ENCODE results near the gene SYK. TPM values are rescaled to one million over a fixed set of nuclear protein-coding genes. Genes with fewer than 3 reads are reported as not detected.
"Not testable (repeated sequence)": the region's sequence is repeated elsewhere in the genome, so short reads cannot be mapped to it uniquely, and the experiment has no call there.

The SYK gene
- 10 to 100 TPM in 1 of 6 experiments, 1 to 10 TPM in 5; 3.0 to 10.9 (median 3.7) TPM for total RNA-seq
- long read RNA-seq, partial matches to known transcripts, result 1 of 1 reads
- long read RNA-seq, other reads (novel, unspliced or antisense), result 0 of 1 reads

GRCh38 chr9:90801241-90801972 is at the start of gene SYK:
TSS of gene SYK (plus strand) at chr9:90801819. CDS start at chr9:90843899, 42,080 bp downstream.
- no peaks in the 10 kb centered on the region for H3K36me3 ChIP-seq
- H3K27ac ChIP-seq, result peak within 1 kb of the TSS; percentile 26 to 74 (median 58)
- DNase-seq, result peak; percentile 66 to 77 (median 70)
- peak within 1 kb of the TSS; percentile 21 to 43 (median 28) for H3K4me3 ChIP-seq
- 7% methylated on average over 20 of the region's 64 CpGs for WGBS (ENCODE audit: insufficient coverage, low coverage, low lambda C conversion rate, missing lambda C conversion rate)
- peaks cover 0 to 16% of the 10 kb centered on the region in 2 donors for H3K27me3 ChIP-seq
- intact Hi-C loops (cut with DNase I), result no loop called here
- no peaks in the 10 kb centered on the region for H3K9me3 ChIP-seq
- ATAC-seq, result peak; percentile 77 to 82 (median 79)
- TF ChIP-seq POLR2A (IDR thresholded peaks at IDR 0.05), result peak; percentile 43
- TF ChIP-seq CTCF (IDR thresholded peaks at IDR 0.05), result no peak
- peaks cover 0 to 10% (median 0%) of the 10 kb centered on the region in 4 donors for H3K4me1 ChIP-seq

- DNase-seq; H3K27ac ChIP-seq; H3K4me1 ChIP-seq; H3K4me3 ChIP-seq; ATAC-seq; H3K27me3 ChIP-seq; H3K9me3 ChIP-seq; intact Hi-C loops (cut with DNase I); H3K36me3 ChIP-seq: not testable (repeated sequence)
- 23% methylated on average over 5 of the region's 13 CpGs for WGBS (ENCODE audit: insufficient coverage, low coverage, low lambda C conversion rate, missing lambda C conversion rate)
- peak; percentile 35 to 64 (median 56) for TF ChIP-seq CTCF (IDR thresholded peaks at IDR 0.05)
Observed at GRCh38 chr9:90755514-90756371, 45.9 kb upstream of the SYK start.

GRCh38 chr9:90760577-90760976 is 41.0 kb upstream of the SYK start:
- DNase-seq; H3K36me3 ChIP-seq; H3K4me1 ChIP-seq; H3K9me3 ChIP-seq; H3K4me3 ChIP-seq; H3K27me3 ChIP-seq; H3K27ac ChIP-seq; ATAC-seq; intact Hi-C loops (cut with DNase I): not testable (repeated sequence)
- 84% methylated on average over 9 of the region's 14 CpGs for WGBS (ENCODE audit: insufficient coverage, low coverage, low lambda C conversion rate, missing lambda C conversion rate)

GRCh38 chr9:90766731-90767130 is 34.9 kb upstream of the SYK start:
- H3K27me3 ChIP-seq, result no peaks in the 10 kb centered on the region
- TF ChIP-seq POLR2A (IDR thresholded peaks at IDR 0.05), result no peak
- TF ChIP-seq CTCF (IDR thresholded peaks at IDR 0.05), result no peak
- H3K27ac ChIP-seq, result no peak overlapping the region
- DNase-seq, result no peak
- no peaks in the 10 kb centered on the region for H3K9me3 ChIP-seq
- intact Hi-C loops (cut with DNase I), result no loop called here
- H3K36me3 ChIP-seq, result no peaks in the 10 kb centered on the region
- H3K4me1 ChIP-seq, result no peaks in the 10 kb centered on the region
- ATAC-seq, result no peak
- no peak overlapping the region for H3K4me3 ChIP-seq
